IMR-90 (cell line): ENCODE measurements around the gene HERPUD1. TPM values are rescaled to one million over a fixed set of nuclear protein-coding genes. Genes with fewer than 3 reads are reported as not detected.
A peak's percentile ranks its signal among the peaks of the same experiment; 100 is the strongest.

Experiments
- ATAC-seq: fragments of 200-7000 bp; cut with Tn5 transposase; 2 replicates; pipeline ENCODE4 v1.9.1; 2020; ENCODE audit warnings: low read depth, mild to moderate bottlenecking, moderate library complexity
- BruUV-seq: library from RNA; stranded (reverse); fragments of 400-500 nt; replicated peaks from 2 replicates; lab custom pipeline; 2021; lab: Mats Ljungman, UMichigan
- CTCF ChIA-PET: fragments of 300-600 bp; formaldehyde crosslinking; extraction: SDS; loops from one replicate; lab custom pipeline; 2021; ENCODE audit warnings: antibody characterized with exemption; lab: Yijun Ruan, JAX
- POLR2A ChIA-PET: fragments of 300-600 bp; sonication (Branson Sonifier 250); formaldehyde crosslinking; loops from one replicate; lab custom pipeline; 2022; ENCODE audit warnings: antibody characterized with exemption; ENCODE audit not compliant: unreplicated experiment; lab: Charles Lee
- DNase-seq: peaks from one replicate; pipeline ENCODE4 v3.0.0; 2013
- H2AFZ ChIP-seq: replicated peaks from 2 replicates; pipeline ENCODE3; 2013; ENCODE audit warnings: low read length, mild to moderate bottlenecking; ENCODE audit not compliant: poor library complexity
- H2AK5ac ChIP-seq: 2 replicates; pipeline ENCODE4 v1.6.1; 2013; ENCODE audit warnings: low read depth, low read length, inconsistent platforms
- H2AK9ac ChIP-seq: replicated peaks from 2 replicates; pipeline ENCODE3; 2013; ENCODE audit warnings: mild to moderate bottlenecking, low read depth, low read length, moderate library complexity; ENCODE audit not compliant: poor library complexity
- H2BK120ac ChIP-seq: 2 replicates; pipeline ENCODE4 v1.6.1; 2013; ENCODE audit warnings: low read depth, low read length, inconsistent platforms
- H2BK15ac ChIP-seq: 3 replicates; pipeline ENCODE4 v1.6.1; 2013; ENCODE audit warnings: low read depth, low read length, inconsistent platforms
- H2BK20ac ChIP-seq: 2 replicates; pipeline ENCODE4 v1.6.1; 2013; ENCODE audit warnings: low read depth, mild to moderate bottlenecking, inconsistent platforms, low read length, moderate library complexity
- H2BK5ac ChIP-seq: 2 replicates; pipeline ENCODE4 v1.6.1; 2013; ENCODE audit warnings: mild to moderate bottlenecking, low read depth, low read length, inconsistent platforms; ENCODE audit not compliant: poor library complexity, severe bottlenecking
- H3K14ac ChIP-seq: replicated peaks from 2 replicates; pipeline ENCODE4 v1.6.1; 2013; ENCODE audit warnings: low read depth, low read length, inconsistent platforms
- H3K18ac ChIP-seq: 2 replicates; pipeline ENCODE4 v1.6.1; 2013; ENCODE audit warnings: low read depth, low read length, control low read depth
- H3K23ac ChIP-seq: 2 replicates; pipeline ENCODE4 v1.6.1; 2013; ENCODE audit warnings: low read depth, low read length, inconsistent platforms
- H3K27ac ChIP-seq: 2 replicates; pipeline ENCODE4 v1.5.1; 2013; ENCODE audit warnings: mild to moderate bottlenecking, control low read depth, low read length; ENCODE audit not compliant: insufficient read depth
- H3K27me3 ChIP-seq: 2 replicates; pipeline ENCODE4 v1.6.1; 2013; ENCODE audit warnings: low read length; ENCODE audit not compliant: control insufficient read depth, insufficient read depth
- H3K36me3 ChIP-seq: 2 replicates; pipeline ENCODE4 v1.6.1; 2013; ENCODE audit warnings: low read length, mixed read lengths; ENCODE audit not compliant: control insufficient read depth, insufficient read depth
- H3K4ac ChIP-seq: 2 replicates; pipeline ENCODE4 v1.6.1; 2013; ENCODE audit warnings: low read depth, low read length, inconsistent platforms
- H3K4me1 ChIP-seq: 2 replicates; pipeline ENCODE4 v1.6.1; 2013; ENCODE audit warnings: low read length, mixed read lengths; ENCODE audit not compliant: control insufficient read depth, insufficient read depth
- H3K4me2 ChIP-seq: 2 replicates; pipeline ENCODE4 v1.6.1; 2013; ENCODE audit warnings: low read depth, mild to moderate bottlenecking, control low read depth, low read length, moderate library complexity
- H3K4me3 ChIP-seq: 2 replicates; pipeline ENCODE4 v1.5.1; 2013; ENCODE audit warnings: low read depth, mild to moderate bottlenecking, control low read depth, low read length, moderate library complexity; ENCODE audit not compliant: insufficient read depth
- H3K56ac ChIP-seq: 2 replicates; pipeline ENCODE4 v1.6.1; 2013; ENCODE audit warnings: low read length, inconsistent platforms; ENCODE audit not compliant: insufficient read depth; ENCODE audit errors: extremely low read depth
- H3K79me1 ChIP-seq, 2 experiments: 2 replicates each; pipeline ENCODE4 v1.6.1; 2013; ENCODE audit warnings: low read length in 2 of 2, inconsistent platforms in 1 of 2, low read depth in 1 of 2
- H3K9ac ChIP-seq: 2 replicates; pipeline ENCODE4 v1.6.1; 2013; ENCODE audit warnings: low read depth, low read length, control low read depth
- H3K9me1 ChIP-seq: 2 replicates; pipeline ENCODE4 v1.6.1; 2013; ENCODE audit warnings: low read length, inconsistent platforms; ENCODE audit not compliant: insufficient read depth
- H3K9me3 ChIP-seq: 2 replicates; pipeline ENCODE4 v1.6.1; 2013; ENCODE audit warnings: low read length; ENCODE audit not compliant: control insufficient read depth, insufficient read depth
- H4K20me1 ChIP-seq: 2 replicates; pipeline ENCODE4 v1.6.1; 2013; ENCODE audit warnings: low read length, inconsistent platforms; ENCODE audit not compliant: insufficient read depth
- H4K5ac ChIP-seq: 2 replicates; pipeline ENCODE4 v1.6.1; 2013; ENCODE audit warnings: mild to moderate bottlenecking, low read depth, low read length, control low read depth
- H4K8ac ChIP-seq, 2 experiments: 2 replicates each; pipeline ENCODE4 v1.6.1; 2013; ENCODE audit warnings: low read depth in 2 of 2, low read length in 2 of 2, control low read depth in 1 of 2, inconsistent platforms in 1 of 2
- H4K91ac ChIP-seq: 2 replicates; pipeline ENCODE4 v1.6.1; 2013; ENCODE audit warnings: low read depth, low read length, inconsistent platforms; ENCODE audit not compliant: insufficient read depth
- CEBPB ChIP-seq: IDR thresholded peaks from 2 replicates; pipeline ENCODE4 v1.6.1; 2012; ENCODE audit warnings: low read depth, low read length, improper control_type of control experiment
- CTCF ChIP-seq: conservative IDR thresholded peaks from 2 replicates; pipeline ENCODE4 v1.5.1; 2012; ENCODE audit warnings: mild to moderate bottlenecking, low read depth, low read length, improper control_type of control experiment
- FOS ChIP-seq: fragments of 150-350 bp; IDR thresholded peaks from 2 replicates; pipeline ENCODE4 v1.6.1; 2016; ENCODE audit warnings: low read depth, low read length
- MAFK ChIP-seq: IDR thresholded peaks from 2 replicates; pipeline ENCODE4 v1.6.1; 2012; ENCODE audit warnings: low read depth, low read length, improper control_type of control experiment
- MXI1 ChIP-seq: IDR thresholded peaks from 2 replicates; pipeline ENCODE4 v1.6.1; 2012; ENCODE audit warnings: low read depth, mild to moderate bottlenecking, low read length, moderate library complexity, borderline replicate concordance
- NFE2L2 ChIP-seq: fragments of 150-350 bp; IDR thresholded peaks from 2 replicates; pipeline ENCODE4 v1.6.1; 2016; ENCODE audit warnings: low read depth, mild to moderate bottlenecking, low read length
- POLR2A ChIP-seq: IDR thresholded peaks from 2 replicates; pipeline ENCODE4 v1.6.1; 2012; ENCODE audit warnings: mild to moderate bottlenecking, low read depth, low read length
- RAD21 ChIP-seq: IDR thresholded peaks from 2 replicates; pipeline ENCODE4 v1.6.1; 2012; ENCODE audit warnings: low read length, improper control_type of control experiment
- RCOR1 ChIP-seq: IDR thresholded peaks from 2 replicates; pipeline ENCODE4 v1.6.1; 2012; ENCODE audit warnings: mild to moderate bottlenecking, low read length, improper control_type of control experiment; ENCODE audit not compliant: insufficient replicate concordance
- RFX5 ChIP-seq: IDR thresholded peaks from 2 replicates; pipeline ENCODE4 v1.8.0; 2012; ENCODE audit warnings: low read depth, mild to moderate bottlenecking, low read length, moderate library complexity
- SMC3 ChIP-seq: fragments of 150-350 bp; IDR thresholded peaks from 2 replicates; pipeline ENCODE4 v1.6.1; 2016; ENCODE audit warnings: low read depth, mild to moderate bottlenecking, antibody characterized with exemption, low read length, moderate library complexity
- WGBS, 2 experiments: methylation state at CpG; one replicate each; pipeline versions ENCODE4 v1.1.5 to v1.1.7; 2013; ENCODE audit warnings: missing lambda C conversion rate in 2 of 2; ENCODE audit not compliant: insufficient read length in 1 of 2; ENCODE audit errors: extremely low coverage in 2 of 2; 5-methylcytosine and 5-hydroxymethylcytosine counted together
- dilution Hi-C: fragments of 300-500 bp; cut with HindIII; formaldehyde crosslinking; loops from one replicate; pipeline ENCODE4 v1.14.3; 2018; ENCODE audit warnings: low sequenced_read_pairs; ENCODE audit not compliant: unreplicated experiment
- in situ Hi-C: fragments of 300-500 bp; cut with MboI; formaldehyde crosslinking; loops from 3 replicates; pipeline ENCODE4 v1.14.3; 2019; ENCODE audit warnings: low sequenced_read_pairs, inconsistent platforms, mixed read lengths
- intact Hi-C: fragments of 100-400 bp; cut with micrococcal nuclease; formaldehyde crosslinking; loops from 2 replicates; pipeline ENCODE4 v1.10.0; 2022
- polyA plus RNA-seq, 3 experiments: library from polyadenylated mRNA; depleted of rRNA; stranded (reverse); fragments of >200 nt; gene quantifications; 2 replicates each; pipeline ENCODE4 v1.2.3, GENCODE V29; 2012; ENCODE audit warnings: low replicate concordance in 1 of 3
- total RNA-seq: library from RNA; depleted of rRNA; stranded (reverse); fragments of >200 nt; gene quantifications from 2 replicates; pipeline ENCODE4 v1.2.3, GENCODE V29; 2012

The HERPUD1 gene
- total and polyA plus RNA-seq, 2 of the 4 experiments (the other 2 are of a cell fraction) = 130 to 148 TPM

GRCh38 chr16:56950881-56951771 is 19.2 kb downstream of the HERPUD1 start:
- no peak overlapping the region for H3K9ac ChIP-seq

More at GRCh38 chr16:56950881-56951771, 19.2 kb downstream of the HERPUD1 start:
- Histone ChIP-seq H3K9me1 (0 out of 2 replicates have a peak, but pooled peaks cover 4% of the 10 kb centered on the region), H3K4me3 (no peak overlapping the region), H3K56ac (no peak overlapping the region), H3K27me3 (no peaks in the 10 kb centered on the region), H3K4ac (no peak overlapping the region), H3K27ac (no peak overlapping the region), H3K4me1 (no peaks in the 10 kb centered on the region), H3K18ac (no peak overlapping the region), H3K4me2 (no peak overlapping the region), H3K23ac (no peak overlapping the region), H2AFZ (peak overlapping the region; percentile 78), H4K91ac (no peak overlapping the region), H2AK5ac (0 out of 2 replicates have a peak overlapping the region, but pooled peaks have one; percentile 33), H3K14ac (no peak overlapping the region), H2BK20ac (no peak overlapping the region), H2BK5ac (no peak overlapping the region), H4K8ac (no peak overlapping the region), H4K5ac (no peak overlapping the region), H3K36me3 (peaks cover 4% of the 10 kb centered on the region; the same call in 1 of the 2 replicates), H3K9me3 (no peaks in the 10 kb centered on the region), H2AK9ac (peak overlapping the region; percentile 58), H4K20me1 (peaks cover 9% of the 10 kb centered on the region), H2BK15ac (no peak overlapping the region; the same call in 2 of the 3 replicates), H2BK120ac (no peak overlapping the region), H3K79me1 (no peaks in the 10 kb centered on the region)
- POLR2A ChIA-PET = no interaction called here
- 77% methylated on average over 12 of the region's 15 CpGs; no CpG with 5 or more reads in 1 of the 2 experiments for WGBS, 2 experiments
- in situ Hi-C loops = loop anchor here (5.0 kb wide), 1 partner anchor 84 kb away; the partner anchor contains the start of gene SLC12A3
- ATAC-seq (peak; percentile 85), DNase-seq (peak; percentile 51)
- no TSS peak for BruUV-seq
- intact Hi-C loops = loop anchor here (1.0 to 2.0 kb wide), 2 partner anchors 84 to 158 kb away; no protein-coding TSS in a partner anchor
- CTCF ChIA-PET = interaction anchor here (0.5 to 1.3 kb wide), 5 partner anchors 10 to 161 kb away, joined by 3 to 5 read pairs (median 4); no protein-coding TSS in a partner anchor
- TF ChIP-seq NFE2L2 = no peak
- TF ChIP-seq RAD21 = peak; percentile 81
- TF ChIP-seq POLR2A = peak; percentile 14; the same call in 1 of the 2 replicates
- TF ChIP-seq MXI1 = no peak
- peak; percentile 61 for TF ChIP-seq SMC3
- no peak for TF ChIP-seq RCOR1
- no peak for TF ChIP-seq CEBPB
- no peak for TF ChIP-seq FOS
- peak; percentile 70 for TF ChIP-seq CTCF
- TF ChIP-seq MAFK = no peak
- no peak for TF ChIP-seq RFX5
- dilution Hi-C loops = no loop called here
